GM19035 (cell line): ENCODE measurements around the gene USP34.
"Not testable (repeated sequence)": the region's sequence is repeated elsewhere in the genome, so short reads cannot be mapped to it uniquely, and the experiment has no call there.

Experiments used
- ATAC-seq: cut with Tn5 transposase; IDR thresholded peaks from one replicate; pipeline ENCODE4 v1.9.1; 2021; ENCODE audit not compliant: unreplicated experiment

USP34 gene

GRCh38 chr2:61196671-61197070 is 274.2 kb downstream of the USP34 start:
- ATAC-seq: no peak

- not testable (repeated sequence) for ATAC-seq
Observed at GRCh38 chr2:61194646-61195045, 276.2 kb downstream of the USP34 start.

GRCh38 chr2:61193670-61194561 is 277.0 kb downstream of the USP34 start:
- ATAC-seq: no peak

DNA sequence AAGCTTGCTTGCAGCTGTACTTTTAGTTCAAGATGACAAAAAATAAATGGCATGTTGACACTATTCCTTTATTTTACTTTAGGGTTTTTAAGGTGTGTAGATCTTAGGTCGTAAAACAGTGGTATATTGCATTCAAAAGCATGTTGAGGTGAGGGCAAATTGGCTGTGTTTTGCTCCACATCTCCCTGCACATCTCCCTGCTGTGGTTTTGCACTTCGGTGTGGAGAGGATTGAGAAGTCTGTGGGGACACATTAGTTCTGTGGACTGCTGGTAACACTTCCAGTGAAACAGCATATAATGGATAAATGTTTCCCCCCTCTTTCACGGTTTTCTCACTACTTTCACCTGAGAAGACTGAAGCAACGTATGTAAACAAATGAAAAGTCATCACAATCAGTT is 283.8 kb downstream of the USP34 start:
- no peak for ATAC-seq

DNA sequence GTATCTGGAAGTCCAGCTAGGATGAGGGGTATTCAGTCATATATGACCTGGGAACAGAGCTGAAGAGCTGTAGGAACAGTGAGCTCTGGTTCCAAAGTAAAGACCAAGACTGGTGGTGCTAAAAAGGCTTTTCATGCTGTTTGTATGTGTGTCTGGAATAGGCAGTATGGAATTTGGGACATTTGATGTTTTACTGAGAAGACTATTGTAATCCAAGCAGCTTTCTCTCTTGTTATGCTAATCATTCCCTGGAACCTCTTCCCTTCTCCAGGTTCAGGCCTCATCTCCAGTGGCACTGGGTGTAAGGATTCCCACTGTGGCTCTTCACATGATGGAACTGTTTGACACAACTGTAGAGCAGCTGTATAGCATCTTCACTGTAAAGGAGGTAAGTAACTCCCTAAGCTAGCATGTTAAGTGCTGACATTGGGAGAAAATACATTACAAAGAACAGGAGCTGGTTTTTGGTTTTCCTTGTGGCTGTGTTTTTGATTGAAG is 285.6 kb downstream of the USP34 start:
- ATAC-seq: no peak

DNA sequence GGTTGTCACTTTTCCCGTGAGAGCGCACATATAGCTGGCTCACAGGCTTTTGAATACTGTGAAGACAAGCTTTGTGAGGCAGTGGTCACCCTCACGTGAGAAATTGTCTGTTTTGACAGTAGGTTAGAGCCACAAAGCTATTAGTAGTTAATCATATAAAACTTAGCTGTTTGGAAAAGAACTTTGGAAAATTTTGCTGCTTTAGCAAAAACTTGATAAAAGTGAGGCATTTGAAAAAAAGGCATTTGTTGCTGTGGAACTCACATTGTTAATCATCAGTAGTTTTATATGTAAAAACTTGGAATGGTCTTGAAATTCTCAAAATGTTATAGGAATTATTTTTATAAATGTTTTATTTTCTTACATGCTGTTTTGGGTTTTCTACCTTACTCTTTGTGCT is 286.6 kb downstream of the USP34 start:
- ATAC-seq: no peak

- no peak for ATAC-seq
Observed at GRCh38 chr2:61183795-61184194, 287.1 kb downstream of the USP34 start.

GRCh38 chr2:61182059-61182383 is 288.9 kb downstream of the USP34 start:
- no peak for ATAC-seq

DNA sequence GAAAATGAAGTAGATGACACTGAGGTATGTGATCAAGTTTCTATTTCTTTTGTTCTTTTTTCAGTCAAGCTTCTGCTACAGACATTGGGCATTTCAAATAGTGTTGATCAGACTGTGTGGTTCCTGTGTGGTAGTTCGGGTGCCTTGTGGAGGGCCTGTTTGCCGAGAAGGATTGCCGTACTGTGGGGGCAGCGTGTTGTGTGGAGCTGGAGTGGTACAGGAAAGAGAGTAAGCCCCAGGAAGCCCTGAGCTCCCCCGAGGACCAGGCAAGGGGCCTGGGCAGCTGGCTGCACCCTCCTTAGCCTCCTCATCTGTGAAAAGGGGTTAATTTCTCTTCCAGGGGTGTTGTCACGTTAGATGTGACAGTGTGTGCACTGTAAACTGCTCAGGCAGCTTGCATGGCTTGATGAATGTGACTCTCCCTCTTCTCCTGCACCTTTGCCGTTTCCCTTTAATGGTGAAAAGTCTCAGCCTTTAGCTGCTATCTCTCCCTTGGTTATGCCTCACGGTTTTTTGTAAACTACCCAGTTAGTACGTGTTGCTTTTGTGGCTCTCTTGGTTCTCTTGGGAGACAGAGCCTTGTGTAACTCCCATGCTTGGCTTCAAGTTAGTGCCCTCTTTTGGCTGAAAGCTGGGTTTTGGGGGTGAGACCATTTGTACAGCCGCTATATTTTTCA is 289.4 kb downstream of the USP34 start:
- no peak for ATAC-seq

GRCh38 chr2:61180686-61181085 is 290.2 kb downstream of the USP34 start:
- ATAC-seq: no peak

- ATAC-seq: no peak
Observed at GRCh38 chr2:61179701-61180639, 290.9 kb downstream of the USP34 start.

- ATAC-seq: no peak
Observed at GRCh38 chr2:61178603-61179545, 292.0 kb downstream of the USP34 start.

GRCh38 chr2:61177727-61178549 is 292.9 kb downstream of the USP34 start:
- peak; percentile 30 for ATAC-seq

DNA sequence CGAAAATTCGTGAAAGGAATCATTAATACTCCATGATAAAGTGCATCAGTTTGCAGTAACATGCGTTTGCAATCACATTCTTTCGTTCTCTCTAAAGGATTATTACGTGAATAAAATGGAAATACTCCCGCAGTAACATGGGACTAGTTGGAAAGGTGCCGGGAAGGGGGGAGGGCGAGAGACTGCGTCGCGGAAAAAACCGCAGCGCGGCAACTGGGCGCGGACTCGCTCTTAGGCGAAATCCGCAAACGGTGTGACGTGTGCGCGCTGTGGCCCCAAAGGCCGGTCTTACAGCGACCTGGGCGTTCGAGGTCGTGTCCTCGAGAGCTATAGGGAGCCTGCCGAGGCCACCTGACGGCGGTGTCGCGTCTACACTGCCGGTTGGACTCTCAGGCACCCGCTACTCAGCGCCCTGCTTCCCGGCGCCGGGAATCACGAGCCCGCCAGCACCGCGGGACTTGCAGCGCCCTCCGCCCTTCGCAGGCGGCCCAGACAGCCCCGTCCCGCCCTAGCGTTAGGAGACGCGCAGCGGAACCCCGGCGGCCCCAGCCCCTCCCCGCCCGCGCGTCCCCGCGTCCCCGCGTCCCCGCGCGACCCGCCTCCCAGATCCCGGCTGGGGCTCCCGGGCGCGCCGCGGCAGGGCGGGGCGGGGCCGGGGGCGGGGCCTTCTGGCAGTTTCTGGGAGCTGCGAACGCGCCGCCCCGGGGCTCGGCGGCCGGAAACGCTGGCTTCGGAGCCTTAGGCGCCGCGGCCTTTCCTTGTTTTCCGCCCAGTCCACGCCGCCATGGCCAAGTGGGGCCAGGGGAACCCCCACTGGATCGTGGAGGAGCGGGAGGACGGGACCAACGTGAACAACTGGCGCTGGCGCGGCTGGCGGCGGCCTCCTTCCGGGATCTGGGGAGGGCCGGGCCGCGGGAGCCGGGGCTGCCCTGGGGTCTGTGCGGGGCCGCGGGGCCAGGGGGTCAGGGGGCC is 293.8 kb downstream of the USP34 start:
- ATAC-seq: peak; percentile 77

DNA sequence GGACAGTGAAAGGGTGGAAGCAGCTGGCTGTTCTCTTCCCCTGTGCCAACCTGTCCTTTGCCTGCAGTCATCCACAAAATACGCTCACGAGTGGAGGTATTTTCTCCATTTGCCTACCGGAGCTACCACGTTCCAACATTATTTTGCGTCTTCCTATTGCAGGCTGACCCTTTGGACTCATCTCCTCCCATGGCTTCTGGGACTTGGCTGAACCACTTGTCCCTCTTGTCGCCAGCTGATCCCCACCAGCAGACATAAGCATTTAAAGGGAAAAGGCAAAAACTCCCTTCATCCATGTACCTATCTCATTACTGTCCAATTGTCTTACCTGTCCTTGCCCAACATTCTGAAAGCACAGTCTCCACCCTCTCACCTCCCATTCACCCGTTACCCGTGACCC is 295.9 kb downstream of the USP34 start:
- no peak for ATAC-seq

GRCh38 chr2:61173116-61173515 is 297.8 kb downstream of the USP34 start:
- no peak for ATAC-seq

DNA sequence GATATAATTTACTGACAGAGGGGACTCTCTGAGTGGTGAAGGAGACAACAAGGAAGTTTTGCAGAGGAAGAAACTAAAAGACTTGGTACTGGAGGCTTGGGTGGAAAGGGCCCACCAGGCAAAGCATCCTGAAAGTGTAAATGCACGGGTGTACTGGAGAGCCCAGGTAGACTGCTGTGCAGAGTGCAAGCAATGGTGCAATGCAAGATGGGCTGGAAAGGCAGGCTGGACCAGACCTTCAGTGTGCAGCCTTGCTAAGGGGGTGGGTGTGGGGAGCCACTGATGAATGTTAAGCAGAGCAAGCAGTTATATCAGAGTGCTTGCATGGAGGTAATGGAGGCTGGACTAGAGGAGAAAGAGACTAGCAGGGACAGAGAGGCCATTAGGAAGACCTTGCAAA is 298.2 kb downstream of the USP34 start:
- ATAC-seq: no peak

GRCh38 chr2:61167579-61167978 is 303.3 kb downstream of the USP34 start:
- ATAC-seq: no peak
